Upper lobe of left lung (tissue), 6 donors: ENCODE data around the gene LAMB4. TPM values are rescaled to one million over a fixed set of nuclear protein-coding genes. Genes with fewer than 3 reads are reported as not detected.

Experiments
- ATAC-seq, 2 donors: fragments of 200-7000 bp; cut with Tn5 transposase; one replicate each; pipeline ENCODE4 v1.9.1; 2022; ENCODE audit warnings: mild to moderate bottlenecking in 2 of 2, moderate library complexity in 2 of 2; ENCODE audit not compliant: low FRiP score in 2 of 2
- DNase-seq, 2 donors: peaks; one replicate each; pipeline ENCODE4 v3.0.0-alpha.2; 2019 to 2020
- H3K27ac ChIP-seq, 4 donors: fragments of 200-600 bp; sonication (generic); one replicate each; pipeline ENCODE4 v1.5.1; 2016 to 2019
- H3K27me3 ChIP-seq, 4 donors: fragments of 200-600 bp; sonication (generic); one replicate each; pipeline ENCODE4 v1.5.1; 2017 to 2019
- H3K36me3 ChIP-seq, 4 donors: fragments of 200-600 bp; sonication (generic); one replicate each; pipeline ENCODE4 v1.5.1; 2016 to 2019
- H3K4me1 ChIP-seq, 4 donors: fragments of 200-600 bp; sonication (generic); one replicate each; pipeline ENCODE4 v1.5.1; 2018 to 2019
- H3K4me3 ChIP-seq, 4 donors: fragments of 200-600 bp; sonication (generic); one replicate each; pipeline ENCODE4 v1.5.1; 2017 to 2019; ENCODE audit warnings: mild to moderate bottlenecking in 2 of 4, moderate library complexity in 1 of 4
- H3K9me3 ChIP-seq, 4 donors: fragments of 200-600 bp; sonication (generic); one replicate each; pipeline ENCODE4 v1.5.1; 2018 to 2019
- CTCF ChIP-seq, 6 experiments: fragments of 450-650 bp in 4 of 6; fragments of 200-600 bp in 2 of 6; sonication (generic) in 2 of 6; IDR thresholded peaks; one replicate each; pipeline ENCODE4 v1.5.1; 2016 to 2019; ENCODE audit warnings: antibody characterized with exemption in 6 of 6
- EP300 ChIP-seq, 4 donors: sonication (generic); formaldehyde crosslinking; IDR thresholded peaks; one replicate each; pipeline ENCODE4 v1.5.1; 2017; ENCODE audit warnings: antibody characterized with exemption in 4 of 4, control low read depth in 2 of 4
- POLR2A ChIP-seq, 4 donors: fragments of 450-650 bp; IDR thresholded peaks; one replicate each; pipeline ENCODE4 v1.5.1; 2016 to 2017; ENCODE audit warnings: antibody characterized with exemption in 4 of 4, mild to moderate bottlenecking in 2 of 4
- POLR2AphosphoS5 ChIP-seq, 2 donors: sonication (generic); formaldehyde crosslinking; IDR thresholded peaks; one replicate each; pipeline ENCODE4 v1.5.1; 2017; ENCODE audit warnings: antibody characterized with exemption in 2 of 2
- WGBS, 2 donors: methylation state at CpG; one replicate each; pipeline ENCODE4 v1.1.5; 2017 to 2018; 5-methylcytosine and 5-hydroxymethylcytosine counted together
- total RNA-seq, 6 donors: library from RNA; depleted of rRNA in 4 of 6; stranded (reverse); fragments of >200 nt in 4 of 6; gene quantifications; one replicate each; pipeline versions ENCODE4 v1.1.0 to v1.2.1, GENCODE V29; 2016 to 2021
- donor health status: DM: no; HTN: no; CAD: no; lungs with moderate emphysema.
- donor health status: DM: no; HTN: yes; CAD: no; lungs with severe emphysema.

Gene LAMB4
- total RNA-seq, 6 donors from 2014 or later = 0.10 to 18.9 (median 0.47) TPM; not detected in 2

GRCh38 chr7:107996072-107996882, 133.9 kb downstream of the LAMB4 start:
- Histone ChIP-seq H3K9me3 (no peaks in the 10 kb centered on the region), H3K4me1 (peaks cover 0 to 13% (median 6%) of the 10 kb centered on the region in 4 donors), H3K4me3 (no peak overlapping the region), H3K27ac (peak overlapping the region in 1 of 4 donors; percentile 71), H3K36me3 (peaks cover 0 to 18% (median 0%) of the 10 kb centered on the region in 4 donors), H3K27me3 (peaks cover 0 to 2% (median 2%) of the 10 kb centered on the region in 4 donors)
- DNase-seq (no peak), ATAC-seq (no peak)
- TF ChIP-seq POLR2A (IDR thresholded peaks at IDR 0.05) = no peak
- no peak for TF ChIP-seq CTCF (IDR thresholded peaks at IDR 0.05)
- TF ChIP-seq EP300 (IDR thresholded peaks at IDR 0.05) = no peak
- TF ChIP-seq POLR2AphosphoS5 (IDR thresholded peaks at IDR 0.05) = no peak
- WGBS, 2 donors = 62 to 68% methylated on average over 7 of the region's 7 CpGs

DNA sequence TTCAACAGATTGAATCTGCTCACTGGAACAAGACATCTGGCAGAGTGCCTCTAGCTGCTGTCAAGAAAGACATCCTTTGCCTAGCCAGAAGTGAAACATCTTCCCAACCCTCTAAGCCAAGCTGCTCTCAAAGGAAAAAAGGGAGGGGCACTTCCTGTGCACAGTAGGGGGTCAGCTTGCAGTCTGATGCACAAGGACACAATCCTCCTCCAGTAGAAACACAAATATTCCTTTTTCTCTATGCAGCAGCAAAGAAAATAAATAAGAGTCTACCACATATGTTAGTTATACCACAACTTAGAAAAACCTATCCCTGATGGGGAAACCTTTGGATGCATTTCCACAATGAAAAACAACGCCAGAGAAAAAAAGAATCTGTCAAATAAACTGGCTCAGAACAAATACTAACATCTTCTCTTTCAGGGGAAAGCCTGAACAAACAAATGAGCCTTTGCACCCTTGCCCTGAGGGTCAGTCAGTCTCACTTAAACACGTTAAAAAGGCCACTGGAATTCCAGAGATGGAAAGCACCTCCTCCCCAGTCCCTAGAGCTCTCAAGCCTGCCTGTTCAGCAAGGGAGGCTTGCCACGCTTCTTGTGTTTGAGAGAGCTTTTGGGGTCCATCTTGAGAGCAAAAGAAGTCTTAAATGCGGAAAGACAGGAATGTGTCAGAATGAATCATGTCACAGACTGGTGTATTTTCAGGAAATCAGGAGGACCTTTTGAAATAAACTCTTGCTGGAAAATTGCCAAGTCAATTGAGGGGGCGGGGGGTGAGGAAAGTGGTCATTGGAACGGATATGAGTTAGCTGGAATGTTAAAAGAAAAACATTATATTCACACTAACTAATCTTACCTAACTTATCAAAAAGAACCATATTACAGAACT, 134.7 kb downstream of the LAMB4 start:
- ATAC-seq = peak in 1 of 2 donors; percentile 53
- DNase-seq = no peak
- H3K36me3 ChIP-seq = peaks cover 0 to 18% (median 0%) of the 10 kb centered on the region in 4 donors
- 26 to 29% methylated on average over 6 of the region's 6 CpGs for WGBS, 2 donors
- H3K27ac ChIP-seq = peak overlapping the region in 1 of 4 donors; percentile 71
- peaks cover 0 to 12% (median 5%) of the 10 kb centered on the region in 4 donors for H3K4me1 ChIP-seq
- no peaks in the 10 kb centered on the region for H3K9me3 ChIP-seq
- no peaks in the 10 kb centered on the region for H3K27me3 ChIP-seq
- no peak overlapping the region for H3K4me3 ChIP-seq
- TF ChIP-seq POLR2AphosphoS5 (IDR thresholded peaks at IDR 0.05) (peak in 1 of 2 donors; percentile 44), CTCF (IDR thresholded peaks at IDR 0.05) (no peak)

DNA sequence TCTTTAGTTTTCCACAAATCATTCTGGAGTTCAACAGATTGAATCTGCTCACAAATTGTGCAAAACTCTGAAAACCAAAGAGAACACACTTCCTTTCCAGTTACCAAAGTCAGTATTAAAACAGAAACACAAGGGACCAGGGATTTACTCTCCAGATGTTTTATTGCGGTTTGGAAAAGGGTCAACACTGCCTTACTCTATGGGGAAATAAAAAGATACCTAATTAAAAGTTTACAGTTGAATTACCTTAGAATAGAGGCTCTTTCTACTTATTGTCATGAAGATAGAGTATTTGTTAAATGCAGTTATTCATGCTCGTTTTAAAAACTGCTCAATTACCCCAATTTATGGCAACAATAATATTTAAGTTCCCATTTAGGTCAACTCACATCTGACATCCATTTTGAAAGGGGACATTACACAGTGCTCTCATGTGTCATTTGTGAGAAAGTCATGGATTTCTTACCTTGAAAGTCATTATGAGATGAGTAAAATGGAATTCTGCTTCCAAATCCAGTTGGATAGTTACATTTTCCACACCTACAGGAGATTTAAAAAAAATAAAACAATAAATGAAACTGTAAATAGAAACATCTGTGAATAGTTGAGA, 135.6 kb downstream of the LAMB4 start:
- ATAC-seq (no peak), DNase-seq (no peak)
- Histone ChIP-seq H3K27ac (peak overlapping the region in 1 of 4 donors; percentile 71), H3K27me3 (no peaks in the 10 kb centered on the region), H3K4me3 (no peak overlapping the region), H3K9me3 (no peaks in the 10 kb centered on the region), H3K36me3 (peaks cover 0 to 18% (median 0%) of the 10 kb centered on the region in 4 donors), H3K4me1 (peaks cover 0 to 12% (median 5%) of the 10 kb centered on the region in 4 donors)
- TF ChIP-seq EP300 (IDR thresholded peaks at IDR 0.05) (no peak), POLR2AphosphoS5 (IDR thresholded peaks at IDR 0.05) (no peak), CTCF (IDR thresholded peaks at IDR 0.05) (no peak), POLR2A (IDR thresholded peaks at IDR 0.05) (no peak)
- WGBS, 2 donors = 77 to 79% methylated on average over 2 of the region's 2 CpGs

DNA sequence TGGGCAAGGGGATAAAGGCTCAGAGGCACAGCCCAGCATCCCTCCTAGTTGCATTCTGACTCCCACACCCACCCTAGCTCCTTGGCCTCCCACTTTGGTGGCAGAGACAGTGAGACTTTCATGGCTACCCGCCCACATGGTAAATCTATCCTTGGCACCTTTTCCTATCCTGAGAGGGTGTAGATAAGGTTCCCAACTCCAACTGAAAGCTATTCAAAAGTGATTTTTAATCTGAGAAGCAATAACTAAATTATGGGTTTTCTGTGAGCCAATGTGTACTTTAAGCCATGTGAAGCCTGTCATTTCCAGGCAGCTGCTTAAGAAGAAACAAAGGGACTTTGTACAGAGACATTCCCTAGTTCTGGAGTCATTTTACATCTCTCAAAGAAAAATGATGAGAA, 136.3 kb downstream of the LAMB4 start:
- H3K36me3 ChIP-seq = peaks cover 0 to 18% (median 0%) of the 10 kb centered on the region in 4 donors
- H3K27ac ChIP-seq = peak overlapping the region in 1 of 4 donors; percentile 71
- H3K4me3 ChIP-seq = no peak overlapping the region
- TF ChIP-seq EP300 (IDR thresholded peaks at IDR 0.05) = no peak
- no peak for TF ChIP-seq POLR2A (IDR thresholded peaks at IDR 0.05)
- TF ChIP-seq CTCF (IDR thresholded peaks at IDR 0.05) = no peak
- TF ChIP-seq POLR2AphosphoS5 (IDR thresholded peaks at IDR 0.05) = no peak
- H3K27me3 ChIP-seq = no peaks in the 10 kb centered on the region
- ATAC-seq (no peak), DNase-seq (no peak)
- WGBS, 2 donors = 93 to 94% methylated on average over 1 of the region's 1 CpG
- H3K9me3 ChIP-seq = no peaks in the 10 kb centered on the region
- H3K4me1 ChIP-seq = peaks cover 0 to 12% (median 5%) of the 10 kb centered on the region in 4 donors
